Endothelial cell of umbilical vein (primary cell): Measurements from ENCODE around the gene IRS1. TPM values are rescaled to one million over a fixed set of nuclear protein-coding genes. Genes with fewer than 3 reads are reported as not detected.

Experiments
- BruUV-seq: library from RNA; stranded (reverse); fragments of 400-500 nt; replicated peaks from 2 replicates; lab custom pipeline; 2021; lab: Mats Ljungman, UMichigan
- CTCF ChIA-PET: fragments of 300-600, 350-600 bp; sonication (Branson Sonifier 250); formaldehyde crosslinking; loops from one replicate; lab custom pipeline; 2021; ENCODE audit warnings: antibody characterized with exemption, inconsistent platforms; lab: Charles Lee
- POLR2A ChIA-PET: fragments of 300-600, 350-600 bp; sonication (Branson Sonifier 250); formaldehyde crosslinking; loops from one replicate; lab custom pipeline; 2021; ENCODE audit warnings: antibody characterized with exemption, inconsistent platforms; lab: Charles Lee
- DNase-seq: peaks from one replicate; pipeline ENCODE4 v3.0.0-alpha.2; 2011; ENCODE audit warnings: low read depth, low spot score
- FAIRE-seq: peaks from 2 replicates; lab custom pipeline; 2011; peaks lifted over from hg19 to GRCh38; lab: Jason Lieb, UNC
- H2AFZ ChIP-seq: 2 replicates; pipeline ENCODE4 v1.6.0; 2012; ENCODE audit warnings: low read depth, low read length, control low read depth, inconsistent platforms
- H3K27ac ChIP-seq: 2 replicates; pipeline ENCODE4 v1.5.1; 2011; ENCODE audit warnings: low read depth, mild to moderate bottlenecking, control low read depth, low read length, moderate library complexity; ENCODE audit not compliant: insufficient read depth
- H3K27me3 ChIP-seq, 2 experiments: 2 replicates each; pipeline versions ENCODE4 v1.6.0 to v1.6.1; 2011; ENCODE audit warnings: low read length in 2 of 2, mixed read lengths in 1 of 2; ENCODE audit not compliant: control insufficient read depth in 2 of 2, insufficient read depth in 2 of 2
- H3K36me3 ChIP-seq, 2 experiments: 2 replicates in 1 of 2; 3 replicates in 1 of 2; pipeline ENCODE4 v1.5.1; 2011; ENCODE audit warnings: low read length in 2 of 2, mild to moderate bottlenecking in 1 of 2, moderate library complexity in 1 of 2; ENCODE audit not compliant: control insufficient read depth in 2 of 2, insufficient read depth in 2 of 2; ENCODE audit errors: extremely low read depth in 1 of 2
- H3K4me1 ChIP-seq: 3 replicates; pipeline ENCODE4 v1.5.1; 2011; ENCODE audit warnings: mild to moderate bottlenecking, low read length; ENCODE audit not compliant: control insufficient read depth, insufficient read depth; ENCODE audit errors: extremely low read depth
- H3K4me2 ChIP-seq: 2 replicates; pipeline ENCODE4 v1.6.1; 2011; ENCODE audit warnings: low read length, control low read depth, mixed read lengths; ENCODE audit not compliant: insufficient read depth
- H3K4me3 ChIP-seq, 3 experiments: fragments of 200-600 bp in 1 of 3; sonication (generic), shearing (Covaris generic) in 1 of 3; replicated peaks in 1 of 3; 2 replicates each; pipeline ENCODE4 v1.5.1; 2011 to 2016; ENCODE audit warnings: control low read depth in 3 of 3, low read length in 3 of 3, mild to moderate bottlenecking in 2 of 3, inconsistent platforms in 1 of 3, low read depth in 1 of 3, moderate library complexity in 1 of 3; ENCODE audit not compliant: insufficient read depth in 1 of 3
- H3K79me2 ChIP-seq: 2 replicates; pipeline ENCODE4 v1.6.0; 2012; ENCODE audit warnings: low read length, inconsistent platforms; ENCODE audit not compliant: control insufficient read depth, insufficient read depth
- H3K9ac ChIP-seq: replicated peaks from 2 replicates; pipeline ENCODE3; 2011; ENCODE audit warnings: low read length, control low read depth; ENCODE audit not compliant: insufficient read depth; ENCODE audit errors: extremely low read depth
- H3K9me1 ChIP-seq: replicated peaks from 3 replicates; pipeline ENCODE4 v1.6.0; 2011; ENCODE audit warnings: mild to moderate bottlenecking, low read length; ENCODE audit not compliant: control insufficient read depth, insufficient read depth; ENCODE audit errors: extremely low read depth
- H3K9me3 ChIP-seq: replicated peaks from 2 replicates; pipeline ENCODE4 v1.5.1; 2012; ENCODE audit warnings: low read length, inconsistent platforms; ENCODE audit not compliant: control insufficient read depth, insufficient read depth
- H4K20me1 ChIP-seq: replicated peaks from 2 replicates; pipeline ENCODE3; 2011; ENCODE audit warnings: mild to moderate bottlenecking, low read length; ENCODE audit not compliant: control insufficient read depth, insufficient read depth; ENCODE audit errors: extremely low read depth
- CTCF ChIP-seq, 2 donors: IDR thresholded peaks; 1 replicate in 1 of 2; 2 replicates in 1 of 2; pipeline ENCODE4 v1.5.1; 2011; ENCODE audit warnings: low read length in 2 of 2, mild to moderate bottlenecking in 2 of 2, moderate library complexity in 2 of 2, control low read depth in 1 of 2, inconsistent platforms in 1 of 2, low read depth in 1 of 2; ENCODE audit not compliant: insufficient read depth in 1 of 2; ENCODE audit errors: extremely low read depth in 1 of 2
- EZH2 ChIP-seq: IDR thresholded peaks from 2 replicates; pipeline ENCODE4 v1.6.1; 2012; ENCODE audit warnings: borderline replicate concordance, low read depth, mild to moderate bottlenecking, moderate library complexity, low read length, inconsistent platforms; ENCODE audit not compliant: severe bottlenecking
- FOS ChIP-seq: IDR thresholded peaks from 2 replicates; pipeline ENCODE4 v1.6.1; 2011; ENCODE audit warnings: mild to moderate bottlenecking, low read length, moderate library complexity, borderline replicate concordance; ENCODE audit not compliant: insufficient read depth
- GATA2 ChIP-seq: IDR thresholded peaks from 2 replicates; pipeline ENCODE4 v1.7.0; 2011; ENCODE audit warnings: low read depth, mild to moderate bottlenecking, moderate library complexity, mixed read lengths, low read length; ENCODE audit not compliant: insufficient read length, insufficient read depth
- JUN ChIP-seq: IDR thresholded peaks from 2 replicates; pipeline ENCODE4 v1.6.1; 2011; ENCODE audit warnings: borderline replicate concordance, low read depth; ENCODE audit not compliant: insufficient read length, insufficient read depth
- MAX ChIP-seq: IDR thresholded peaks from 2 replicates; pipeline ENCODE4 v1.6.1; 2011; ENCODE audit not compliant: insufficient read depth, insufficient read length
- MYC ChIP-seq: IDR thresholded peaks from one replicate; pipeline ENCODE4 v1.6.1; 2011; ENCODE audit warnings: mild to moderate bottlenecking, low read depth, low read length
- POLR2A ChIP-seq: IDR thresholded peaks from 2 replicates; pipeline ENCODE4 v1.6.1; 2012; ENCODE audit warnings: low read depth, mild to moderate bottlenecking, control low read depth, low read length
- POLR2AphosphoS5 ChIP-seq: IDR thresholded peaks from 2 replicates; pipeline ENCODE4 v1.6.1; 2012; ENCODE audit warnings: low read depth, mild to moderate bottlenecking, control low read depth, low read length, moderate library complexity; ENCODE audit not compliant: insufficient read depth
- dilution Hi-C: fragments of 300-500 bp; cut with MboI; formaldehyde crosslinking; loops from one replicate; pipeline ENCODE4 v1.15.0; 2019; ENCODE audit warnings: low sequenced_read_pairs; ENCODE audit not compliant: extremely low pct_ligation_motif_present
- intact Hi-C: fragments of 100-400 bp; cut with micrococcal nuclease; formaldehyde crosslinking; loops from one replicate; pipeline ENCODE4 v1.10.0; 2022
- polyA plus RNA-seq, 4 experiments: library from polyadenylated mRNA; depleted of rRNA in 3 of 4; stranded (reverse) in 3 of 4; unstranded in 1 of 4; fragments of >200 nt; gene quantifications; 2 replicates each; pipeline versions ENCODE4 v1.2.1 to v1.2.3, GENCODE V29; 2011 to 2012; ENCODE audit warnings: missing spikeins in 1 of 4
- total RNA-seq: library from RNA; stranded (reverse); gene quantifications from 2 replicates; pipeline ENCODE4 v1.2.3, GENCODE V29; 2021

The IRS1 gene
- total and polyA plus RNA-seq, 2 donors (not counting 3 experiments of a cell fraction or from before 2014, with no cell fraction given), result 0.10 to 0.11 TPM

- Histone ChIP-seq H3K79me2 (no peaks in the 10 kb centered on the region), H2AFZ (no peak overlapping the region), H3K27me3 (no peaks in the 10 kb centered on the region), H3K4me3 (no peak overlapping the region), H3K4me1 (no peaks in the 10 kb centered on the region), H4K20me1 (no peaks in the 10 kb centered on the region), H3K9me3 (no peaks in the 10 kb centered on the region), H3K9me1 (no peaks in the 10 kb centered on the region), H3K36me3 (no peaks in the 10 kb centered on the region), H3K27ac (no peak overlapping the region), H3K9ac (no peak overlapping the region), H3K4me2 (no peak overlapping the region)
- DNase-seq (peak; percentile 2), FAIRE-seq (no peak)
- dilution Hi-C loops, result no loop called here
- intact Hi-C loops, result no loop called here
- TF ChIP-seq POLR2A, result no peak
- no peak for TF ChIP-seq JUN
- no peak for TF ChIP-seq POLR2AphosphoS5
- TF ChIP-seq EZH2, result no peak
- no peak for TF ChIP-seq GATA2
- no peak for TF ChIP-seq MYC
- no peak for TF ChIP-seq CTCF (IDR thresholded peaks at IDR 0.05; ENCODE audit: extremely low read depth in 1 of 2, insufficient read depth in 1 of 2, low read depth in 1 of 2, low read length in 2 of 2)
- TF ChIP-seq FOS, result no peak
- no peak for TF ChIP-seq MAX
- ChIA-PET CTCF (no interaction called here), POLR2A (no interaction called here)
- no TSS peak for BruUV-seq
Observed at GRCh38 chr2:226693521-226693920, 106.1 kb downstream of the IRS1 start.
